NCI-H1694 (cell line): ENCODE data around the gene DPYD.
A peak's percentile ranks its signal among the peaks of the same experiment; 100 is the strongest.

Experiments
- DNase-seq: peaks from one replicate; lab custom pipeline; 2025; lab: John Stamatoyannopoulos, UW

Gene DPYD

DNA sequence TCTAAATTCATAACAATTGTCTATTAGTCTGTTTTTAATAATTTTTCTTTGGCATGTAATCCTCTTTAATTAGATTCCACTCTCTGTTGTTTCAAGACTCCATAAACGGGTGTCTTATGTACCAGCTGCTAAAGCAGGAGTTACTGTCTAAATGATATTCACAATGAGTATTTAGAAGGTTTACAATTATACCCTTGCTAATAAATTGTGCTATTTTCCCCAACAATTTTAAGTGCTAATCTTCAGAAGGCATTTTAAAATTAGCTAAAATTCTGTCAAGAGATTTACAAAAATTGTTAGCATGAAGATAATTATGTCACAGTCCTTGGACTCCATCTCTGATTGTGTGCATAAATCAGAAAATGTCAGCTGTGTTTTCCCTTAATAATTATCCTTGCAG lies 83.7 kb downstream of the DPYD start:
- no peak for DNase-seq

DNA sequence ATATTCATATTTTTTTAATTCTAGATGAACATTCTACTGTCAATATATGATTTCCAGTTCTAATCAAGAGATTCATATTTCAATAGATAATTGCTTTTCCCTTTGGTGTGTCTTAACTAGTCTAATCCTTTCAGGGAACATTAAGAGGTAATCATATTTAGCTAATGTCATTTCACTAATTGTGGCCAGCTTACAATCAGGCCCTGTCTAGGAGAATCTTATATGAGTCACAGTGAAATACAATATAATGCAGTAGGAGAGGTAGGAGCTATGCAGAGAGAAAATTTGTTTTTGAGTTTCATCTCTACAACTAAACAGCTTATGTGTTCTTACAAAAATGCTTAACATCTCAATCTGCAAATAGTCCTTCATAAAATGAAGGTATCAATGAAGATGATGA lies 85.9 kb downstream of the DPYD start:
- DNase-seq = no peak

DNA sequence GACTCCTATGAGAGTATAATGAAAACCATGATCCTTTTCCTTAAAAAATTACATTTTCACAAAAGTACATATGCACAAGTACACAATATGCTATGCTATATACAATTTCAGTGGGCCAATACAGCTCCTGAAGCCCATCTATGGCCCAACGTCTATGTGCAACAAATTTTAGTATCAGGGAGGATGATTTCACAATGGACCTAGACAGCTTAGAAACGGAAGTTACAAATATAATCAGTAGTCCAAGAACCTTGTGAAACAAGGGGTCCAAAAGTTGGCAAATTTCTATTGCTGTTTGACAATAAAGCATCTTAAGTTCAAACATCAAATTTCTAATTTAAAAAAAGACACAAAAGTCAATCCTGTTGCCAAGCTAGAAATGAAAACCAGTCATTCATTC lies 87.0 kb downstream of the DPYD start:
- no peak for DNase-seq

DNA sequence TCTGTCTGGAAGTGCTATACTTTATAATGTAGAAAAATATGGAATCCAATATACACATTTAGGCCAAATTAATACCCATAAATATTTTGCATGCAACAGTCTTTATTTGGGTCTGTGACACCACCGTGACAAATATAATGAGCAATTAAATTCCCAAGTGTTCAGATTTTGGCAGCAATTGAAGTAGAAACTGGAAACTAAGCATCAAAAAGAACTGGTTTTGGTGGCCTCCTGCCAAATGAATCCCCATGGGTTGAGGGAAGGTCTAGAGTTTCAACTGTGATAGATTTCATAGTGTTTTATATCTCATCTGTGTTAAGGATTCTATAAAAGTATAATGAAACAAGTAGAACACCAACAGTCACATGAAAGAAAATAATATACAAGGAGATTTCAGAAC lies 88.4 kb downstream of the DPYD start:
- DNase-seq = peak; percentile 98

DNA sequence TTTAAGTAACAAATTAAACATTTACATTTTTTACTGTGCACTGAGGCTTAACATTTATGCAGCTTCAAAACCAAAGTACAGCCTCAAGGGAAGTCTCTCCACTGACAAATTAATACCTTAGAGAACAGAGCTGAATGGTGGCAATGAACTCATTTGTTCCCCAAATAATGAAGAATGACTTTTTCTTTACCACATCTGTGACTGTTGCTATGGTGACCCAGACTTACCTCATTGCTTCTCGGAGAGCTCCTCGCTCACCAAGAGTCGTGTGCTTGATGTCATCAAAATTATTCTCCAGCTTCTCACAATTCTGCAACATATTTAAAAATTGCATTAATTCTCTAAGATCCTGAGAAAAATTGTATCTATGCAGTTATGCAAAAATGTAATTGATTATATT lies 92.9 kb downstream of the DPYD start:
- DNase-seq = no peak

DNA sequence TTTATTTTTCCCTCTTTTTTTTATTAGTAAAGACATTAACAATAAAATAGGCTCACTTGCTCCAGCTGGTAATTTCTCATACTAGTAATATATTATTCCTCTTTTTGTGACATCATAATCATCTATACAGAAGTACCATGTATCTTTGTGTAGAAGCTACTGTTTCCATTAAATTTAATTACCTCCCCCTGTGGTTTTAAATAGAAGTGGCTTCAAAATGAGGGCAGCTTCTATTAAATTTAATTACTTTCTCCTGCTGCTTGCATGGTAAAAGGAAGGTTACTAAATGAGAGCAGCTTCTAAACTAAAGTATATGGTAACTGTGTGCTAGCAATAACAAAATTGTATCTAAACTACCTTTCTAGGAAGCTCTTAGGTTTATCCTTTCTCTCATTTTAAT lies 94.0 kb downstream of the DPYD start:
- DNase-seq = no peak

DNA sequence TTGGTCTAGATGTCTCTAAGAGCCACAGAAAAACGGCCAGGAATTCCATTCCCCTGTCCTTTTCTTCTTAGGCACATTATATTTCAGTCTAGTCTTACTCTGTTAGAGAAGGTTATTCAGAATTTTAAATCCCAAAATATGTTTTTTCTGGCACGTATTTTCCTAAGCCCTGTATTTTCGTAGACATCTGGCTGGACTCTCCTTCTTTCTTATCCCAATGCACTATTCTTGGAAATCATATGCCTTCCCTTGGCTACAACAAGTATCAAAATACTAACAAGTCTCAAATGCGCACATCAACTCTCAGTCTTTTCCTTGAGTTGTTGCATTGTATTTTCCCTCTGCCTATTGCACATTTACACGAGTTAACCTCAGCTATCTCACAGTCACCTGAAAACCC lies 96.2 kb downstream of the DPYD start:
- DNase-seq = no peak

DNA sequence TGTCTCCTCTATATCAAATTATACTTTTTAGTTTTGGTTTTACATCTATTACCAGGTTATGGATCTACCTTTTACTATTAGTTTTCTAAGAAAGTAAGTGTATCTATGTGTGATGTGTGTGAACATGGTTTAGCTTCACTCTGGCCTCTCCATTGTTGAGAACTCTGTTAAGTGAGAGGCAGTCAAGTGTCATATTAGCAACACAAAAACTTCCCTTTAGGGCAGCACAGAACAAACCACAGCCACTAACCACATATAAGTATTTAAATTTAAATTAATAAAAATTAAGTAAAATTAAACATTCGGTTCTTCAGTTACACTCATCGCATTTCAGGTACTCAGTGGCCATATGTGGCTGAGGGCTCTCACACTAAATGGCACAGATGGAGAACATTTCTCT lies 96.6 kb downstream of the DPYD start:
- DNase-seq = no peak

DNA sequence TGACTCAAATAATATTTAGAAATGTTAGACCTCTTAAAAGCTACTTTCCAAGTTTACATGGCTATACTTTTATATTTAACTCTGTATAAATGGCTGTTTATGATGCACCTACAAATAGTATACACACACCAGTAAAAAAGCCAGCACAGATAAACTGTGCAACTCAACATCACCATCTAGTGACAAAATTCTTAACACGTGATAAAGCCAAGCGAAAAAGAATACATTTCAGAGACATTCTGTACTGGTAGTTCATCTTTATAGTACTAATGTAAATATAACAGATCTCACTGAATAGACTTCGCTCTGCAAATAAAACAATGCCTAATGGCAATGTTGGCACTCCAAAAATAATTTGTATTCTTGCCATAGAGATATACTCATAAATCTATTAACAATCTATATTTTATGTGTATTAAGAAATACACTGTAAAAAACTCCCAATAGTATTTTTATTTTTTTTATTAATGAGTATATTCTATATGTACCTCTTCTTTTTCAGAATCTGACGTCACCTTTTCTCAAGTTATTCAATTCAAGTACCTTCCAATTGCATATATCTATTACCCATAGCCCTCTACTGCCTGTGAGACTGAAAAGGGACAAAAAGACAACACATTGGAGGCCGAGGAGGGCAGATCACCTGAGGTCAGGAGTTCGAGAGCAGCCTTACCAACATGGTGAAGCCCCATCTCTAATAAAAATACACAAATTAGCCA lies 100.2 kb downstream of the DPYD start:
- DNase-seq = peak; percentile 17

DNA sequence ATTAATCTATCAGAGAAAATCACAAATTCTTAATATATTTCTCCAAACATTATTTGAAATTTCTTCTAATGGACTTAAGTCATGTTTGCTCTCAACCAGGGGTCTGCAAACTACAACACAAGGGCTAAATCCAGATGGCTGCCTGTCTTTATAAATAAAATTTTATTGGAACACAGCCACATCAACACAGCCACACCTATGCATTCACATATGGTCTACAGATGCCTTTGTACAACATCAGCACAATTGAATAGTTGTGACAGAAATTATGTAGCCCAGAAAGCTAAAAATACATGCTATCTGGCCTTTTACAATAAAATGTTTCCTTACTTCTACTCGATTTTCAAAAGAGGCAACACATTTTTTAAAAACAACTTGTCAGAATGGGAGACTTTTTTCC lies 103.9 kb downstream of the DPYD start:
- no peak for DNase-seq

DNA sequence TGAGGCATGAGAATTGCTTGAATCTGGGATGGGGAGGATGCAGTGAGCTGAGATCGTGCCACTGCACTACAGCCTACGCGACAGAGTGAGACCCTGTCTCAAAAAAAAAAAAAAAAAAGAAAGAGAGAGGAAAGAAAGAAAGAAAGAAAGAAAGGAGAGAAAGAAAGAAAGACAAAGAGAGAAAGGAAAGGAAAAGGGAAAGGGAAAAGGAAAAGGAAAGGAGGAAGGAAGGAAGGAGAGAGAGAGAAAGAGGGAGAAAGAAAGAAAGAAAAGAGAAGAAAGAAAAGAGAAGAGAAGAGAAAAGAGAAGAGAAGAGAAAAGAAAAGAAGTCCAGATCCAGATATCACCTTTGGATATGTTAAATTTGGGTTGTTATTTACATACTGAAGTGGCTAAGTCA lies 106.0 kb downstream of the DPYD start:
- DNase-seq = no peak

DNA sequence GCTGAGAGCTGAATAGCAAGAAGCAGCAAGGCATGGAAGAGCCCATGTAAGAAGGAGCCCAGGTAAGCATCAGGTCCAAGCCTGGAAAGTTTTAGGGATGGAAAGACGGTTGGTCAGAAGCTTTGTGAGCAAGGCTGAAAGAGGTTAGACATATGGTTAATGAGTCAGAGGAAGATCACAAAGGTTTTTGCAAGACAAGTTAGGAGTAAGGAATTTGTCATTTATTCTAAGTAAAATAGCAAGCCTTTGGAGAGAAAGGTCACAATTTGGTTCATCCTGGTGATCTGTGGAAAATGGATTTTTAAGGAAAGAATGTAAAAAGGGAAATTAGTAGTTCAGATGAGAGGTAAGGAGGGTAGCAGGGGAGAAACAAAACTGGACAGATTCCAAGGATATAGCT lies 106.7 kb downstream of the DPYD start:
- no peak for DNase-seq

DNA sequence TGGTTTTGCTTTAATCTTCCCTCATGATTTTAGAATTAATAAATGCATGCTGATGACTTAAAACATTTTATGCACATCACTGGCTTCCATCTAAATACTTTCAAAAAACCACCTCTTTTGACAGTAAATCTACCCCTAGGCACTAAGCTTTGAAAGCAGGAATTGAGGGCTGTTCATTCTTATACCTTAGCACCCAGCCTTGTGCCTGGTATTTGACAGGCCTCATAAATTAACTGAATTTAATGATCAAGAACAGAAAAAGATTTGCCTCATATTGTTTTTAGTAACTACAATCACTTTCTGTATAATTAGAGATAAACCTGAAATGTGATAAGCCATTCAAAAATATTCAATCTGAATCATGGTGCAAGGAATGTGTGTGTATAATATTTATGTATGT lies 108.8 kb downstream of the DPYD start:
- DNase-seq = no peak

DNA sequence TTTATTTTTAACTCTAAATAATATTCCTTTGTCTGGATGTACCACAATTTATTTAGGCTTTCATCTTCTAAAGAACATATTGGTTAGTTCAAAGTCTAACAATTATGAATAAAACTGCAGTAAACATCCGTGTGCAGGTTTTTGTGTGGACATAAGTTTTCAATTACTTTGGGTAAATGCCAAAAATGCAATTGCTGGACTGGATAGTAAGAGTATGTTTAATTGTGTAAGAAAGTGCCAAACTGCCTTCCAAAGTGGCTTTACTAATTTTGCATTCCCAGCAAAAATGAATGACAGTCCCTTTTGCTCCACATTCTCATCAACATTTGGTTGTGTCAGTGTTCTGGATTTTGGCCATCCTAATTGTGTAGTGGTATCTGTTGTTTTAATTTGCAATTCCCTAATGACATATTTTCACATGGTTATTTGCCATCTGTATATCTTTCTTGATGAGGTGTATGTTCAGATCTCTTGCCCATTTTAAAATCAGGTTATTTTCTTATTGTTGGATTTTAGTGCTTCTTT lies 113.8 kb downstream of the DPYD start:
- DNase-seq = no peak

DNA sequence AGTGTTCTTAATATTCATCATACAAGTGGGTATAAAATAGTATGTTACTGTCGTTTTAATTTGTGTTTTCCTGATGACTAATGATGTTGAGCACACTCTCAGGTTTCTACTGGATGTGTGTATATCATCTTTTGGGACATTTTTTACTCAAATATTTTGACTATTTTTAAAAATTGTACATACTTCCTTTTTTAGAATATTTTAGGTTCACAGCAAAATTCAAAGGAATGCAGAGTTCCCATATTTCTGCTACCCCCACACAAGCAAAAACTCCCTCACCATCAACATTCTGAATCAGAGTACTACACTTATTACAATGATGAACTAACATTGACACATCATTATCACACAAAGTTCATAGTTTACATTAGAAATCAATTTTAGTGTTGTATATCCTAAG lies 114.5 kb downstream of the DPYD start:
- no peak for DNase-seq

DNA sequence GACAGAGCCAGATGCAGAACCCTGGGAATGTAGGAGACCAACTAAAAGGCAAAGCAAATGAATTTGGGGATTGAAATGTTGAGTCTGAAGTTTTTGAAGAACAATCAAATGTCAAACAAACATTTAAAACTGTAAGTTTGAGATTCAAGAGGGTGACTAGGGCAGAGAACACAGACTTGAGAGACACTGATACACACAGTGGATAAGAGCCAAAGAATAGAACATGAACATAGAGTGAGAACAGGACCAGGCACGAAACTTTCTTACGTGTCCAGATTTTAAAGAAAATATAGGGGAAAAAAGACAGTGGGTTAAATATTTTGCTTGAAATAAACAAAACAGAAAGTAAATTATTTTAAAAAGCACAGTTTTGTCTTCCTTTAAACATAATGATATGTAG lies 115.7 kb downstream of the DPYD start:
- DNase-seq = no peak

DNA sequence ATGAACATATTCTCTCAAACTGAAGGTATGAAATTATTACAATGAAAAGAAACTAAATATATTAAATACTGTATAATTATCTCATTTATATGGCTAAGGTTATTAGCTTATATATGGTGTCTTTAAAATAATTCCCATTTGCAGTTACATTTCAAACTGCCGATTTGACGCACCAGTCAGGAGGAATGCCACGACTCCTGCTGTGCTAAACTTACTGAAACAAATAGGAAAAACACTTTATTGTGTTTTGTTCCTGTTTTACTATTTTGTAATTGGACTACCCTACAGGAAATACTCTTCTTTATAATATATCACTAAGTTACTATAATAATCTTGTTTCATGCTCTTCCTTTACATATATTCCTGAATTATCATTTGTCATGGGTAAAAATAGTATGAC lies 117.8 kb downstream of the DPYD start:
- DNase-seq = no peak

DNA sequence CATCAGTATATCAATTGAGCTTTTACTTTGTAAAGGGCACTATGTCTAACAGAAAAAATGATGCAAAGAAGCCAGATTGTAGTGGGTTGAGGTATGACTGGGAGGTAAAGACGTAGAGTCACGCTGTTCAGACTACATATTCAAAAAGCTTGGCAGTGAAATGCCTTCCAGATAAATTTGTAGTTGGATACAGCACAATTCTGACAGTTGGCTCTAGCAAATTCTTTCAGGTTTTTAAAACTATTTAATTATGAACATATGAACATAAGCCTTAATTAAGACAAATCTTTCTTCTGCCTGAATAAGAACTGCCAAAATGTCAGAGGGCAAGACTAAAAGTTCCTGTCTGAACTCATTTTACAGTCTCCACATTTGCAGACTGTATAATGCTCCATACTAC lies 118.8 kb downstream of the DPYD start:
- no peak for DNase-seq

DNA sequence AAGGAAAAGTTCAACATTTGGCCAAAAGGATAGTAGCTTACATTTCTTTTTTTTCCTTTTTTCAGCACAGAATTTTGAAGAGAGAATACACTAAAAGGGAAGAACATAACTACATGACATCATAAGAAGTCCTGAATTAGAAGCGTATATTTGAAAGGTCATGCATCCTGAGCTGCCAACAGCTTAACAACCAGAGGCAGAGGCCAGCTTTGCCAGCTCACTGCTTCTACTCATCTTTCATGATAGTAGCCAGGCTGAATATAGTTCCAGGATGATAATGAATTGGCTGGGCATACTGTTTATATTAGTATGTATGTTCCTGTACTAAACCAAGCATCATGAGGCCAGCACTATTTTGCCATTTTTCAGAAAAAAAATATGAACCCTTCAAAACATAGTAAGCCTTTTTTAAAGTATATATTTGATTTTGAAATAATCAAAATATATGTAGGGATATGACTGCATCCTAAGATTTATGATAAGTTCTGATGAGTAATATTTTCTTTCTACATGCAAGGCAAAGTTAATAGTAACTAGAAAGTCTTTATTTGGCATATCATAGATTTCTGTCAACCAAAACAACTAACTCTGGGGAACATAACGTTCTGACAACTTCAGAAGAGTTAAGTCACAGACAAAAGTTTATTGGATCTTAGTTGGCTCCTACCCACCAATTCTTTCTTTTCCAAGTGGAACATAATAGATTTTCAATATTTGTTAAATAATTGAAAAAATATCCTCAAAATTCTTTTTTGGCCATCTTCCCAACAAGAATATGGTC lies 123.2 kb downstream of the DPYD start:
- no peak for DNase-seq

DNA sequence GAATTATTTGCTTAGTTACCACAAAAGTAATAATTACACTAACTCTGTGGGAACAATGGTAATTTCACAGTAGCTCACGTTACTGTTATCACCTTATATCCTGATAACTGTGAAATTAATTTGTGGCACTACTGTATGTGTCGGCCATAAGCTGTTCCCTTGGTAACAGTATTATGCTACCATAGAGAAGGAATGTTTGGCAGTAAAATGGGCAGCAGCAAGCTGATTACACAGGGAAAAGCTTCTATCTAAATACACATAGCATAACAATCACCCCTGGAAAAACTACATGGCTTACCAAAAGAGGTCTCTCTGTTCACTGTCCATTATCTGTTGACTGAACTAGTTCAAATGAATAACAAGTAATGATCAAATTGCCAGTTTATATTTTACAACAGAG lies 124.1 kb downstream of the DPYD start:
- no peak for DNase-seq

DNA sequence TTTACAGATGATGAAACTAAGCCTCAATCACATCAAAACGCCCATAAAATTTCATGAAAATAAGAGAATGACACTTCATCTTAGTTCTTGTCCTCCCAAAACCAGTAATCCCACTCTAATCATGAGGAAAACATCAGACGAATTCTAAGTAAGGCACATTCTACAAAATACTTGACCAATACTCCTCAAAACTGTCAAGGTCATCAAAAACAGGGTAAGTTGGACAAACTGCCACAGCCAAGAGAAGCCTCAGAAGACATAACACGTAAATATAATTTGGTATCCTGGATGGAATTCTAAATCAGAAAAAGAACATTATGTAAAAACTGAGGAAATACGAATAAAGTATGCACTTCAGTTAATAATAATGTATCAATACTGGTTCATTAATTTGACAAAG lies 128.2 kb downstream of the DPYD start:
- no peak for DNase-seq

DNA sequence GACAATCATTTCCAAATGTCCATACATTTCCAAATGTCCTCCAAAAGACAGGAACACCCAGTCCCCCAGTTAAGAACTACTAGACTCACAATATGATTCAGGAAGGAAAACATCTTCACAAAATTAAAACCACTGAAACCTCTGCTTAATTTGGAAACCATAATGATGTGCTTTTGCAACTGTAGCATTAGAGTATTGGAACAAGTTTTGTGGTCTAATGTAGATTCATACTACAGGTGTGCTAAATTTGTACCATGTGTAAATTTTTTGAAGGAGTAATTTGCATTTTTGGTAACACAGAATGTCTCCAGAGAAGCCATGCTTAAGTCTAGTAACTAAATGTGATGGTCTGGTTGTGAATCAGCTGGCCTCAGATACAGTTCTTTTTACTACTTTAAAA lies 129.6 kb downstream of the DPYD start:
- no peak for DNase-seq

DNA sequence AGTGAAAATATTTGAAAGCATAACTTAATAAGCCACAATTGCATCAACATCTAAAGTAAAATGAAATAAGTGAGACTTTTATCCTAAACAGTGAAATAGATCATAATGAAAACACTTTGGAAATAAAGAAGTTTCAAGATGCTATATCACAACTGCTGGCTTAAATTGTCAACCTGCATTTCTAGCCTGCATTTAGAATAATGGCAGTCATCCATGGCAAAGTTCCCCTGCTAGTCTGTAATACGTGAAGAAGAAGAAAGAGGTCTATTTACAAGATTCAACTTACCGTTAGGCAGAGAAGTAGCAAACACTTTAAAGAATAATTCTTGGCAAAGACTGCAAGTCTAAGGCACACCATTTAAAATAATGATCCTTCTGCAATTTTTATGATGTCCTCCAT lies 133.6 kb downstream of the DPYD start:
- DNase-seq = no peak

DNA sequence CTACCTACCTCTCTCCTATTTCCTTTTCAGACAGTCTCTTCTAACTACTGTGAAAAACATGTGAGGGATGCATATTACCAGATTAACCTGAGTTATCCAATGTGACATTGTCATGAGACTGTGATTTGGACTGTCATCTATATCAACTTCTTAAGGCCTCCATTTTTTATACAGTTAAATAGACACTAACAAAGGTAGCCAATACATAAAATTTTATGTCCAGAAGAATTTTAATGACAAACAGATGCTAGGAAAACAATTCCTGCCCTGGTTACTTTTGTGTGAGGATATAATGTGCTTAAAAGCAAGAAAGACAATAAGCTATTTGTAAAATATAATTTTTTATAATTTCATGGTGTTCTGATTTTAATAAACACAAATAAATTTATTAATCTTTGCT lies 136.2 kb downstream of the DPYD start:
- no peak for DNase-seq
